Activated CD4-positive, CD25-positive, alpha-beta regulatory T cell (primary cell): ENCODE measurements around the gene TSHZ1.

Experiments used
- DNase-seq, 4 experiments: peaks; one replicate each; lab custom pipeline; 2025; lab: John Stamatoyannopoulos, UW

TSHZ1 gene, protein sequence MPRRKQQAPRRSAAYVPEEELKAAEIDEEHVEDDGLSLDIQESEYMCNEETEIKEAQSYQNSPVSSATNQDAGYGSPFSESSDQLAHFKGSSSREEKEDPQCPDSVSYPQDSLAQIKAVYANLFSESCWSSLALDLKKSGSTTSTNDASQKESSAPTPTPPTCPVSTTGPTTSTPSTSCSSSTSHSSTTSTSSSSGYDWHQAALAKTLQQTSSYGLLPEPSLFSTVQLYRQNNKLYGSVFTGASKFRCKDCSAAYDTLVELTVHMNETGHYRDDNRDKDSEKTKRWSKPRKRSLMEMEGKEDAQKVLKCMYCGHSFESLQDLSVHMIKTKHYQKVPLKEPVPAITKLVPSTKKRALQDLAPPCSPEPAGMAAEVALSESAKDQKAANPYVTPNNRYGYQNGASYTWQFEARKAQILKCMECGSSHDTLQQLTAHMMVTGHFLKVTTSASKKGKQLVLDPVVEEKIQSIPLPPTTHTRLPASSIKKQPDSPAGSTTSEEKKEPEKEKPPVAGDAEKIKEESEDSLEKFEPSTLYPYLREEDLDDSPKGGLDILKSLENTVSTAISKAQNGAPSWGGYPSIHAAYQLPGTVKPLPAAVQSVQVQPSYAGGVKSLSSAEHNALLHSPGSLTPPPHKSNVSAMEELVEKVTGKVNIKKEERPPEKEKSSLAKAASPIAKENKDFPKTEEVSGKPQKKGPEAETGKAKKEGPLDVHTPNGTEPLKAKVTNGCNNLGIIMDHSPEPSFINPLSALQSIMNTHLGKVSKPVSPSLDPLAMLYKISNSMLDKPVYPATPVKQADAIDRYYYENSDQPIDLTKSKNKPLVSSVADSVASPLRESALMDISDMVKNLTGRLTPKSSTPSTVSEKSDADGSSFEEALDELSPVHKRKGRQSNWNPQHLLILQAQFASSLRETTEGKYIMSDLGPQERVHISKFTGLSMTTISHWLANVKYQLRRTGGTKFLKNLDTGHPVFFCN (N-terminal part only)

DNA sequence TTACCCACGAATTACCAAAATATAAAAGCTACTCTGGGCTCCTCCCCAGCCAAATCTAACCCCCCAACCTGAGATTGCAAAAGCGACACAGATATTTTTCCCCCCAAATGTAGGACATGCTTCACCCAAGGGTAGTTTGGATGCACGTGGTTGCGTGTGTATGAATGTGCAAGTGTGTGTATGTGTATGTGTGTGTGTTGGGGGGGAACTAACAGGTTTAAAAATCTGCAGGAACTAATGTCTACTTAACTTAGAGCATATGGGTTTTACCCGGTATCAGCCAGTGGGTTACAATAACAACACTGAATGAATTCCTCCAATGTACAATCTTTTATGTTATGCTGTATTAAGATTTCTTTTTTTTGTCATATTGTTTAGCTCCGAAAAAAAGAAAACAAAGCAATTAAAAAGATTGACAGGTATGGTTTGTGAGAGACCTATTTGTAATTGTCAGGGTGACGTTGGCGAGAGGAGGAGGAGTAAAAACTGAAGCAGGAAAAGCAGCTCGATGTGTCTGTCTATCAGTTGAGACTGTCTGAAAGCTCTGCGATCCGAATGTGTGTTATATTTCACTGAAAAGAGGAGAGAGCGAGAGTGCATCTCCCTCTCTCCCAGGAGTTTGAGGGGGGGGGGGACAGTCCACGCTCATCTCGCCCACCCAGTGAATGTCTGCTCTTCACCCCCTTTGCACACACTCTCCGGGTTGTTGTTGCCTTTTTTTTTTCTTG, at the start of gene TSHZ1:
Gene TSHZ1, plus strand, starts transcription at position 524 of the 728 bp plus-strand sequence. CDS start 1,080 bp downstream, outside the sequence.
- peak in 3 of 4 experiments; percentile 9 to 28 (median 14) for DNase-seq

DNA sequence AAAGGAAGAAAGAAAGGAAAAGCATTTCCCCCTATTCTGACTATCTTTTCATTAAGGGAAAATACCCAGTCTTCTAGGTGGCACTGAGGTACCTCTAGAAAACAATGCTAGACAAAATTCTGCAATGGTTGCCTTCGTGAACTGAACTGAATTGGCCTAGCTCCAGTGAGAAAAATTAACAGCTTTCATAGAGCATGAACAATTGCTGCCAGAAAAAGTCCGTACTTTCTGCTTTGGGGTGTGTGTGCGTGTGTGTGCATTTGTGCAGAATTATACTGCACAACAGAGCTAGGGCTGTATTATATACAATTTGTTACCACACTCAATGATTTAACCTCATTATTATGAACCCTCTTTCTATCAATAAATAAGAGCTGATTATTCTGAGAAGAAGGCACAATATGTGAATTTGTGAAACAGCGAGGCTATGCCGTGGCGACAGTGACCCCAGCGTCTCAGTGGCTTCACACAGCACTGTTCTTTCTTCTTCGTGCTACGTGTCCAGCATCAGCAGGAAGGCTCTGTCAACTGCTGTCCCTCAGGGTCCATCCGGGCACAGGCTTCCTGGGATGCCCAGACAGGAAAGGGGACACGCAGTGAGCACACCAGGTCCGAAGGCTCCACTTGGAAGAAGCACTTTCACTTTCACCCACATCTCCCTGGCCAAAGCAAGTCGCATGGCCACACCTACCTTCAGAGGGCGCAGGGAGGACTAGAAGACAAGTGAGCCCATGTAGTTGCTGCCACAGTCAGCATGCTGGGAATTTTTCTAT, 49.2 kb upstream of the TSHZ1 start:
- no peak for DNase-seq

DNA sequence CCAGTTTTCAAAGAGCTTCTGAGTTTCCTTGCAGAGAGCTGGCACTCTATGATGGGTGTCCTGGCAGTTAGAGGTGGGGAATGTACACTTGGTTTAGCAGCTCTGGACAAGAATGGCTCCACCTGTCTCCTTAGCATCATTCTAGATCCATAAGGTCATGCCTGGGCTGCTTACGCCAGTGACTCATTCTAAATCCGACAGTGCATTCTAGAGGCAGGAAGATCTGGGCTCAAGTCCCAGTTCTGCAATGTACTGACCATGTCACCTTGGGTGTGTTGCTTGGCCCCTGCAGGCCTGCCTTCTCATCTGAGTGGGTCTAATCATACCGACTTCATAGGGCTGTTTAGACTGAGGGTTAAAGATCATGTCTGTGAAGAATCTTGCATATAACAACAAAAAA, 48.1 kb upstream of the TSHZ1 start:
- DNase-seq: no peak

DNA sequence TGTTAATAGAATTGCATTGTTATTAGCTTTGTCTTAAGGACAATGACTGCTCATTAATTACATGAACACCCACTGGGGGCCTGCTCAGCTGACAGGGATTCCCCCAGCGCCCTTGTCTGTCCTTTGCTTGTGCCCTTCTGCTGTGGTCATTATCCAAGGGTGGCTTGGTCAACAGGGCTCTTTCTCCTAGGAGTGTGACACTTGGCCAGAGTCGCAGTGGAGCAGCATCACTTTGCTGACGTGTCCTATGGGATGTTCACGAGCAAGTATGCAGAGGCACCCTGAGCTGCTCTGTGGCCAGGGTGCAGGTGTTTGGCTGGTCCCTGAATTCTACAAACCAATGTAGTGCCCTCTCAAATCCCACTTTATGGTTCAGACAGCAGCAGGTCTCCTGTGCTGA, 47.6 kb upstream of the TSHZ1 start:
- no peak for DNase-seq

DNA sequence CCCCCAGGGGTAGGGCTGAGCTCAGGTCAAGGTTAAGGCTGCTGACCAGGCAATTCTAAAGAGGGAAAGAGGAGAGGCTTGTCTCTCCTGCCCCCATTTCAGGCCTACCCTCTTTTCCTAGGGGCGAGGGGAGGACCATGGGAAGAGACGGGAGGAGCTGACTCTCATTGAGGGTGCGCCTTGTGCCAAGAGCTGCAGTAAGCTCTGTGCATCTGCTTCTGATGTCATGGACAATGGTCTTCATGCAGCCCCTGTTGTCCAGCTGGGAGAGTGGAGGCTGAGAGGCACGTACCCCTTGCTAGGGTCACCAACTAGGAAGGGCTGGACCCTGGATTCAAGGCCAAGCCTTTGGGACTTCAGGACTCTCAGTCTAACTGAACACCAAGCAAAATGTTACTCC, 46.9 kb upstream of the TSHZ1 start:
- DNase-seq: no peak

DNA sequence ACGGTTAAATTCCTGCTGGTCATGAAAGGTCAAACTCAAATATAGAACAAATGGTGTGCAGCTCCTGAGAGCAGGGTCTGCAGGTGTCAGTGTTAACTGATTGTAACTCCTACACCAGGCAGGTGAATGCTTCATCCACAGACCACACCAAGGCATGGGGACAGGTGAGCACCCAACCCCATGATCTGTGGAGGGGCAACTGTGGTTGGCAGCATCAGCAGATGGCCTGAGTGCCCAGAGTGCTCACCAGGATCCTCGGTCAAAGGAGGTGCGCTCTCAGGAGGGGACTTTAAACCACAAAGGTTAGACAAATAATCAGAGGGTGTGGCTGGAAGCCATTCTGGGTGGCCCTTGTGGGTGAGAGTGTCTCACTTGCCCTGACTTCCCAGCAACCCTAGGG, 46.1 kb upstream of the TSHZ1 start:
- DNase-seq: no peak

DNA sequence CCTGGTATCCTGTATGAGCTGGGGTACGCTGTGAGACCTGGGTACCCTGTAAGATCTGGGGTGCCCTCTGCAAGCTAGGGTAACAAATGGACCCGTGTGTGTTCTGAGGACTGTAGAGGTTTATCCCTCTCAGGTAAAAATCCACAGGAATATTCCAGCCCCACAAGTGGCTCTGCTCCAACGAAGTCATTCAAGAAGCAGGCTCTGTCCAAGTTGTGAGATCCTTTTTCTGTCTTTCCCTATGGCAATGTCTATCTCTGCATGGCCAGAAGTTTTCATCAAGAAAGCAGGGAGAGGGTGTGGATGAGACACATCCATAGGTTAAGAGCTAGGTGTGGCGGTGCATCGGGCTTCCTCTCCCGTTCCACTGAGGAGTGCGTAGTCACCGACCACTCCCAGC, 44.7 kb upstream of the TSHZ1 start:
- DNase-seq: no peak

DNA sequence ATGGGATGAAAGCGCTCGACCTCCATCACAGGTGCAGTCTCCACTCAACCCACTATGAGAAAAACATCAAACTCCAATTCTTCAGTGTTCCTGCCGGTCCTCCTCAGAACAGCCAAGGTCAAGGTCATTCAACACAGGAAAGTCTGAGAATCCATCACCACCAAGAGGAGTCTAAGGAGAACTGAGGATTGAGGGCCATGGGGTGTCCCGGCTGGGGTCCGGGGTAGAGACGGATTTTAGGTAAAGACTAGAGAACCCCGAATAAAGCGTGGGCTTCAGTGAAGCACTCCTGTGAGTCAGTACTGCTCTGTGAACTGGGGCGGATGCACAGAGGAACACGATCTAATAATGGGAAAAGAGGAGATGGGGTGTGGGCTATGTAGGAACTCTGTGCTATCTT, 43.5 kb upstream of the TSHZ1 start:
- DNase-seq: no peak

DNA sequence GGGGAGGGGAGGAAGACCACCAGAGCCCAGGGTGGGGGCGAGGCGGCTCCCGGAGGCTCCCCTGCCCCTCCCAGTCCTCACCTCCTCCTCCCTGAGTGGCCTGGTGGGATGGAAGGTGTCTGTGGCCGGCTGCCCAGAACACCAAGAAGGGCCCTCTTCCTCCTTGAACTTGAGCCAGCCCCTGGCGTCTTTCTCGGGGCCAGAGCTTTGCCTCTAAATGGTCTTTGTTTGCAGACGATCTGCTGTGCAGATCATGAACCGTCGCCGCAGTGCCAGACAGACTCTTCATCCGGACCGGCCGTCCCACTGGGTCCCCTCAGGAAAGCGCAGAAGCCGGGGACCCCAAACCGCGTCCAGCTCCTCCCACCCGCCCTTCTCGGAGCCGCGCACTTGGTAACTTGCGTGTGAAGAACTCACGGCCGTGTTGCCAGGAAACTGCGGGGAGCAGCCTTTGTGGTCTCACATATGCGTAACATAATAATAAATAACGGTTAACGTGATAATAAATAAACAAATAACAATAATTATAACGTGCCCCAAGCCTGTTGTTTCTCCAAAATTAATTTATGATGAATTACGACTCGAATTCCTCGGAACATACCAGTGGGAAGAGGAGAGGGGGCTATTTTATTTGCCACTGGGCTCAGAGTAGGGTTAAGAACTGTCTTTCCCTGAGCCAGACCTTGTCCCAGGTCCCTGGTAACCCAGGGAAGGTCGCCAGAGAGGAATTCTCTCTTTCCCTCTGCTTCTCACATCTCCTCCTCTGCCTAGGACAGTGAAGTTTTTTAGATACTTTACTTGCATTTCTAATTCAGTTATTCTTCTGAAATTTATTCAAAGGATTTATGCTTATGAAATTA, 42.6 kb upstream of the TSHZ1 start:
- DNase-seq: no peak

DNA sequence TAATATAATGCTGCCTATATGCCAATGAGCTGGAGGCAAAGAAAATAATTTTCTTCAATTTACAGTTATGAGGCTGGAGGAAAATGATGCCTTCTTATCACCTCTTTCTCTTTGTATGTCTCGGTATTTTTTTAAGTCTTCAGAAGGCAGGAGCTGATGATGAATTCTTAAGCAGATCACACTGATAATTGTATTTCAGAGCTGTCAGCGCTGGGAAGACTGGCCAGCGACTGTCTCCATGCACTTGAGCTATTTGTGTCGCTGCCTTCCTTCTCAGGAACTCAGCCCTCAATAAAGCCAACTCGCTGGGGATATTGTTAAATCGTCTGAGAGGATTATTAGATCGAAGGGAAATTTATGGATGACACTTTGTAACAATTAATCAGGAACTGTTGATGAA, 42.0 kb upstream of the TSHZ1 start:
- no peak for DNase-seq

DNA sequence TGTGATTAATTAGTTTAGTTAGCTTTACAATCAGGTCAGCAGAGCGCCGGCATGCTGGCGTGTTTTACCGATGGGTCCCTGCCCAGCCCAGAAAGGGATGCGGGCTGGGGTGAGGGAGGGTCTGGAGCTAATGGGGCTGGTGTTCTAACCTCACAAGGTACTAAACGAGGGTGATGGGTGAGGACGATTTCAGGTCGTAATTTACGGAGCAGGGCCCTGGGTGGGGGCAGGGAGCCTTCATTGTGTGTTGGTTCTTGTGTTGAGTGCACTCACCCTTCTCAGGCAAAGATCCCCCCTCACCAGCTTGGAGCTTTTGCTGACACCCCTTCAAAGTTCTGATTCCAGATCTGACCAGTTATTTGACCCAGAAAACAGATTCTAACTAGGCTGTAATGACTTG, 41.2 kb upstream of the TSHZ1 start:
- DNase-seq: no peak

DNA sequence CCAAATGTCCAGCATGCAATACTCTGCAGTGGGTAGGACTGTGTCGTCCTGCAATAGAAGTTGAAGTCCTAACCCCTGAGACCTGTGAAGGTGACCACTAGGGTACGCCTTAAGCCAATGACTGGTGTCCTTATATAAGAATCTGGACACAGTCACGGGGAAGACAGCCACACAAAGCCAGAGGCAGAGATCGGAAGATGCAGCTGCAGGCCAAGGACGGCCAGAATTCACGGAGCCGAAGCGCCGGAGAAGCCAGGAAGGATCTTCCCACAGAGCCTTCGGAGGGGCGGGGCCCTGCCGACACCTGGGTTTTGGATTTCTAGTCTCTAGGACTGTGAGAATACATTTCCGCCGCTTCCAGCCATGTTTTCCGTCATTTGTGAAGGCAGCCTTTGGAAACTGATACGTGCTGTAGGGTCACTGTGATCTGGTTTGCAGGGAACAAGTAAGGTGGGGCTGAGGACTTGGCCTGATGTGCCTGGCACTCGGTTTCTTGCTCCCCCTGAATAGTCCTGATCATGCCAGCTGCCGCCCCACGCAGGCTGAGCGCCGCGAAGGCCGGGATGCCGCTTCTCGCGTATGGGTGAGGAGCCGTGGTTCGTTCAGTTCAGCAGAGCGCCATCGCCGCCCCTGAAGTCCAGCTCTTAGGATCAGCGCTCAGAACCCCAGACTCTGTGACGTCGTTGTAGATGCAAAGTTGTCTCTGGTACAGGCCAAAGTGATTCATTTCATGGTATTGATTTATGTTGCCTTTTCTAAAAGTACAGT, 40.4 kb upstream of the TSHZ1 start:
- DNase-seq: no peak

DNA sequence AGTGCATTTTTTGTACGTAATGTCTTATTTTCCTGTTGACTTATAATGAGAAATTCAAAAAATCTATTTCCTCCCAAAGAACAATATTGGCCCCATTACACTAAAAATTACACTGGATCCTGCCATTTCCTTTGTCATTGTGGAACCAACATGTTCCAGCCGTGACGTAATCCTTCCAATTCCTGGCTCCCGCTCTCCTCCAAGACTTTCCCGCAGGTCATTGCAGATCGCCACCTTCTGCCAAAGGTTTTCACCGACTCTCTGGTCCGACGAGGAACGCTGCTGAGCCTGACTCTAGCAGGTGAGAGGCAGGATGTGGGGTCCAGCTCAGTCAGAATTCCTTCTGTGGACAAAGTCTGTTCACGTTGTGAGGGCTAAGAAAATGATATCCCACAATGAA, 39.7 kb upstream of the TSHZ1 start:
- no peak for DNase-seq

DNA sequence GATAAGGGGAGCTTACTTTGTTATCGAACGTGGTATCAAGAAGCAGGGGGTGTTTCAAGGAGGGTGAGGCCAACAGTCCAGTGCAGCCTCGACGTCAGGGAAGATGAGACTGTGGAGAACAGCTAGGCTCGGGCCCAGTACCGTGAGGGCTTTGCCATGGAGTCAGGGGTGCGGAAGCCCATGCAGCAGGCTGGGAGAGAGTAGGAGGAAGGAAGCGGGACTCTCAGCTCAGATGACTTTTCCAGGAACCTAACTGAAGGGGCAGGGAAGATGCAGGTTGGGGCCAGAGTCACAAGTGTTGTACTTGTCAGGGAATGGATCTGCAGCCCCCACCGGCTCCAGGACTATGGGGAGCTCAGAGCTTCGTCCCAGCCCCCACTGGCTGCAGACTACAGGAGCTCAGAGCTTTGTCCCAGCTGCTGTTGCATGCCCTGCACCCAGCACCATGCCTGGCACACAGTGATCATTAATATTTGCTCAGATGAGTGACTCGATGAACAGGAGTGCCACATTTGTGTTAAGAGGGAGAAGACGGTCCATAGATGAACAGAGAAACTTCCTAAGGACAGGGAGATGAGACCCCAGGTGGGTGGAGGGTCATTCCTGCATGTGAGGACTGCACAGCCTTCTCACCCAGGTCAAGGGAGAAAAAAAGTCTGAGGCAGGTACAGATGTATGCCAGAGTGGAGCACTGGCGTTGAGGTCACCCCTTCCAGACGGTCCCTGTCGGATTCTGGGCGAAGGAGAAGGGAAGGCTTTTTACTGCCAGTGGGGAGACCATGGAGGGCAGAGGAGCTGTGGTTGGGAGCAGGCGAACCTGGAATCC, 38.1 kb upstream of the TSHZ1 start:
- DNase-seq: no peak

DNA sequence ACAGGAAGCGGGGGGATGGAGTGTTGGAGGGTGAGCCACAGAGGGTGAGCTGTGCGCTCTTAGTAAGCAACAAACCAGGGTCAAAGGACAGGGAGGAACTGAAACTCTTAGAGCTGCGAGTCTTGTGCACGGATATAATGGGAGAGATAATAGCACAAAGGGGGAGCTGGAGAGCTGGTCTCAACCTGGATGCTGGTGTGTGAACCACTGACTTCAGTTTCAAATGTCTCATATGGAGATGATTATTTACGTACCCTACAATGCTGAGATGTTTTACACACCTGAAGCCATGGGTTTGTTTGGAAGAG, 37.5 kb upstream of the TSHZ1 start:
- DNase-seq: no peak

DNA sequence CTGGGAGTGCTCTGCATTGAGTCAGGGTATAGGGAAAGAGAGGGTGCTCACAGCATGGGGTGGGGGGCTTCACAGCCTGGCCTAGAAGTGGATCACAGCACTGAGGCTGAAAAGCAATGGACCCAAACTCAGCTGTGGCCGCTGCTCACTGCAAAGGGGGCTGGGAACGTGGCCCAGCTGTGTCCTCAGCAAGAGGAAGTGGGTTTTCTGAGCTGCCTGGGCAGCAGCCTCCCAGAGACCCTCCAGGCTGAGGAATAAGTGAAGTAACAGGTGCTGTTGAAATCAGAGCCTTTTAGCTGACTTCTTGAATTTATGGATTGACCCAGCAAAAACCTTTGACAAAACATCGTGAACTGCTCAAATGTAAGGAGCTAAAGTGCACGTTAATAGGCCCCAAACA, 36.9 kb upstream of the TSHZ1 start:
- DNase-seq: no peak

DNA sequence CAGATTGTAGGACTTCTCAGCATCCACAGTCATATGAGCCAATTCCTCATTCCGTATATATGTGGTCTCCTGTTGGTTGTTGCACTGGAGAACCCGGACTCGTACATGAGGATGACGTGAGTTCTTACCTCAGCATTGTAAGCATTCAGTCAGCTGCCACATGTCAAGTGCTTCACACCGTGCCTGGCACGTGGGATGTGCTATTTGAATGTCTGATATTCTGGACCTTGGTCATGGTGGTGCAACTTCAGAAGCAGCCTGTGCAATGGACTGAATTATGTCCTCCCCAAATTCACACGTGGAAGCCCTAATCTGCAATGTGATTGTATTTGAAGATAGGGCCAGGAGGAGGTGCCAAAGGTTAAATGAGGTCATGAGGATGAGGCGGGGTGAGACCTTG, 33.7 kb upstream of the TSHZ1 start:
- no peak for DNase-seq

DNA sequence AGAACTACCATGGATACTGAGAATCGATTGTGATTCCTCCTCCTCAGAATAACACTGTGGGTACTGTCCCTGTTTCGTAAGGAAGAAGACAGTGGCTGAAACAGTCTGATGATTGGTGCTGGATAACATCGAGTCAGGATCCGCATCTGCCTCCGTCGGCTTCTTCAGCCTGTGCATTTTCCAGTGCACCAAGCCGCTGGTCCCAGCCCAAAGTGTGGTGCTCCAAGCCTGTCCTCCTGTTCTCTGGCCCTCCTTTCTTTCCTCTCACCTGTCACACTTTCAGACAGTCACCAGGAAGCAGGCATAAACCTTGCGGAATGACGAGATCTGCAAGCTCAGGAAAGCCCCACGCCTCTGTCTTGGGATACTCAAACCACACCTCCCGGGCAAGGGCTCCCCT, 32.2 kb upstream of the TSHZ1 start:
- DNase-seq: no peak
